Spleen (tissue), 7 donors: ENCODE results near the gene BASP1.

Experiments used
- CTCF ChIP-seq, 11 experiments: fragments of 200-600 bp in 7 of 11; fragments of 450-650 bp in 4 of 11; sonication (generic) in 4 of 11; IDR thresholded peaks in 8 of 11; conservative IDR thresholded peaks in 3 of 11; 1 replicate in 7 of 11; 2 replicates in 4 of 11; pipeline versions ENCODE4 v1.4.0 to v1.8.0; 2016 to 2021; ENCODE audit warnings: antibody characterized with exemption in 11 of 11, inconsistent platforms in 4 of 11, mild to moderate bottlenecking in 1 of 11
- POLR2A ChIP-seq, 3 donors: fragments of 450-650 bp; IDR thresholded peaks; one replicate each; pipeline ENCODE4 v1.5.1; 2017; ENCODE audit warnings: antibody characterized with exemption in 3 of 3, mild to moderate bottlenecking in 1 of 3
- POLR2AphosphoS5 ChIP-seq, 3 donors: sonication (generic); formaldehyde crosslinking; IDR thresholded peaks; one replicate each; pipeline ENCODE4 v1.5.1; 2017; ENCODE audit warnings: antibody characterized with exemption in 3 of 3
- donor health status: DM: no; HTN: no; CAD: no; lungs with moderate emphysema.
- donor health status: DM: no; HTN: no; CAD: no.
- donor health status: DM: no; HTN: no; CAD: no.

- TF ChIP-seq CTCF (IDR thresholded peaks at IDR 0.05 in 8 of 11, conservative IDR thresholded peaks at IDR 0.05 in 3 of 11) (no peak), POLR2AphosphoS5 (IDR thresholded peaks at IDR 0.05) (no peak), POLR2A (IDR thresholded peaks at IDR 0.05) (no peak)
These were observed 47.9 kb upstream of the BASP1 start for GRCh38 chr5:17169507-17169906.
